GM12878 (cell line): Measurements from ENCODE around the gene NUCB1. TPM values are rescaled to one million over a fixed set of nuclear protein-coding genes. Genes with fewer than 3 reads are reported as not detected.

Experiments used
- ATAC-seq: fragments of 200-7000 bp; cut with Tn5 transposase; 3 replicates; pipeline ENCODE4 v1.9.1; 2020; ENCODE audit warnings: mild to moderate bottlenecking, moderate library complexity
- BruUV-seq: library from RNA; stranded (reverse); fragments of 400-500 nt; replicated peaks from 2 replicates; lab custom pipeline; 2021; lab: Mats Ljungman, UMichigan
- CTCF ChIA-PET: fragments of 300-600 bp; sonication (Branson Sonifier 250); formaldehyde crosslinking; extraction: SDS; loops from one replicate; lab custom pipeline; 2021; ENCODE audit warnings: inconsistent platforms; lab: Yijun Ruan, JAX
- POLR2A ChIA-PET: fragments of 350-600 bp; formaldehyde crosslinking; extraction: SDS; loops from one replicate; lab custom pipeline; 2021; ENCODE audit warnings: inconsistent platforms; lab: Charles Lee
- RAD21 ChIA-PET: fragments of 300-600 bp; sonication (Branson Sonifier 250); formaldehyde crosslinking; loops from one replicate; lab custom pipeline; 2023; ENCODE audit warnings: antibody characterized with exemption; ENCODE audit not compliant: unreplicated experiment; lab: Charles Lee
- SMC1A ChIA-PET: fragments of 300-600 bp; sonication (Branson Sonifier 250); formaldehyde crosslinking; loops from one replicate; lab custom pipeline; 2023; ENCODE audit not compliant: unreplicated experiment, uncharacterized antibody; lab: Charles Lee
- DNase-seq: peaks from one replicate; pipeline ENCODE4 v3.0.0-alpha.2; 2011; ENCODE audit warnings: low read depth, low spot score
- FAIRE-seq: peaks from 3 replicates; lab custom pipeline; 2011; peaks lifted over from hg19 to GRCh38; lab: Jason Lieb, UNC
- H2AFZ ChIP-seq: 2 replicates; pipeline ENCODE4 v1.6.0; 2011; ENCODE audit warnings: low read depth, low read length, control low read depth; ENCODE audit not compliant: control insufficient read depth
- H3K27ac ChIP-seq: 2 replicates; pipeline ENCODE4 v1.5.1; 2011; ENCODE audit warnings: control low read depth; ENCODE audit not compliant: control insufficient read depth, insufficient read depth
- H3K27me3 ChIP-seq, 2 experiments: replicated peaks in 1 of 2; 2 replicates each; pipeline versions ENCODE4 v1.6.0 to v1.6.1; 2011; ENCODE audit warnings: low read length in 1 of 2; ENCODE audit not compliant: control insufficient read depth in 2 of 2, insufficient read depth in 2 of 2
- H3K36me3 ChIP-seq, 2 experiments: 2 replicates each; pipeline ENCODE4 v1.5.1; 2011; ENCODE audit warnings: low read length in 1 of 2; ENCODE audit not compliant: control insufficient read depth in 2 of 2, insufficient read depth in 2 of 2
- H3K4me1 ChIP-seq: 2 replicates; pipeline ENCODE4 v1.6.1; 2011; ENCODE audit warnings: mild to moderate bottlenecking, low read length, moderate library complexity, mixed read lengths; ENCODE audit not compliant: control insufficient read depth, insufficient read depth
- H3K4me2 ChIP-seq: 2 replicates; pipeline ENCODE4 v1.6.0; 2011; ENCODE audit warnings: control low read depth; ENCODE audit not compliant: control insufficient read depth, insufficient read depth
- H3K4me3 ChIP-seq: fragments of 200-600 bp; sonication (generic); 2 replicates; pipeline ENCODE4 v1.5.1; 2016
- H3K79me2 ChIP-seq: 2 replicates; pipeline ENCODE4 v1.6.0; 2011; ENCODE audit warnings: low read length; ENCODE audit not compliant: control insufficient read depth, insufficient read depth
- H3K9ac ChIP-seq: 2 replicates; pipeline ENCODE4 v1.8.0; 2011; ENCODE audit warnings: low read length, control low read depth, mixed read lengths; ENCODE audit not compliant: control insufficient read depth, insufficient read depth
- H3K9me3 ChIP-seq: replicated peaks from 3 replicates; pipeline ENCODE4 v1.5.1; 2011; ENCODE audit warnings: mild to moderate bottlenecking, low read length; ENCODE audit not compliant: control insufficient read depth, insufficient read depth
- H4K20me1 ChIP-seq: 2 replicates; pipeline ENCODE4 v1.6.0; 2011; ENCODE audit not compliant: control insufficient read depth, insufficient read depth
- DPF2 ChIP-seq: fragments of 450-650 bp; IDR thresholded peaks from 2 replicates; pipeline ENCODE4 v1.6.1; 2017; ENCODE audit warnings: mild to moderate bottlenecking
- FOS ChIP-seq: IDR thresholded peaks from 3 replicates; pipeline ENCODE4 v1.6.1; 2011; ENCODE audit warnings: borderline replicate concordance; ENCODE audit not compliant: insufficient read length; ENCODE audit errors: extremely low read depth
- FOXK2 ChIP-seq: fragments of 450-650 bp; IDR thresholded peaks from 2 replicates; pipeline ENCODE4 v1.6.1; 2017; ENCODE audit warnings: mild to moderate bottlenecking, moderate library complexity
- FOXM1 ChIP-seq: IDR thresholded peaks from 2 replicates; pipeline ENCODE4 v1.6.1; 2012; ENCODE audit warnings: low read depth, mild to moderate bottlenecking, inconsistent platforms, low read length, moderate library complexity
- JUNB ChIP-seq: IDR thresholded peaks from 2 replicates; pipeline ENCODE4 v1.6.1; 2016; ENCODE audit warnings: antibody characterized with exemption, mild to moderate bottlenecking
- JUND ChIP-seq: IDR thresholded peaks from 2 replicates; pipeline ENCODE4 v1.6.1; 2012; ENCODE audit warnings: low read depth, mild to moderate bottlenecking, low read length, improper control_type of control experiment, moderate library complexity
- KLF5 ChIP-seq: fragments of 450-650 bp; IDR thresholded peaks from 2 replicates; pipeline ENCODE4 v1.6.1; 2014; ENCODE audit warnings: mild to moderate bottlenecking; ENCODE audit not compliant: partially characterized antibody
- LARP7 ChIP-seq: fragments of 450-650 bp; IDR thresholded peaks from 2 replicates; pipeline ENCODE4 v1.6.1; 2017; ENCODE audit warnings: mild to moderate bottlenecking
- MEF2A ChIP-seq: IDR thresholded peaks from 2 replicates; pipeline ENCODE4 v1.6.1; 2011; ENCODE audit warnings: low read depth, mild to moderate bottlenecking, low read length, moderate library complexity; ENCODE audit not compliant: insufficient read depth
- MXI1 ChIP-seq: fragments of 150-350 bp; IDR thresholded peaks from 2 replicates; pipeline ENCODE4 v1.6.1; 2011; ENCODE audit warnings: low read depth, mild to moderate bottlenecking, inconsistent platforms, low read length, improper control_type of control experiment
- NFYB ChIP-seq: IDR thresholded peaks from 2 replicates; pipeline ENCODE4 v1.6.1; 2011; ENCODE audit warnings: low read depth, mild to moderate bottlenecking, low read length, improper control_type of control experiment, moderate library complexity; ENCODE audit not compliant: insufficient read depth
- RCOR1 ChIP-seq: conservative IDR thresholded peaks from 2 replicates; pipeline ENCODE4 v1.6.1; 2012; ENCODE audit warnings: low read depth, low read length, improper control_type of control experiment
- ZNF207 ChIP-seq: fragments of 450-650 bp; IDR thresholded peaks from 2 replicates; pipeline ENCODE4 v1.6.1; 2014; ENCODE audit warnings: antibody characterized with exemption, mild to moderate bottlenecking, borderline replicate concordance
- WGBS: methylation state at CpG from one replicate; pipeline ENCODE4 v1.1.6; 2016; ENCODE audit warnings: low lambda C conversion rate; ENCODE audit not compliant: insufficient replicate concordance, insufficient coverage; ENCODE audit errors: missing lambda C conversion rate; 5-methylcytosine and 5-hydroxymethylcytosine counted together
- in situ Hi-C: fragments of 300-500 bp; cut with MboI; formaldehyde crosslinking; loops from 9 replicates; pipeline ENCODE4 v1.14.3; 2018; ENCODE audit warnings: mixed read lengths
- intact Hi-C: fragments of 100-400 bp; cut with micrococcal nuclease; formaldehyde crosslinking; loops from one replicate; pipeline ENCODE4 v1.14.2; 2022; ENCODE audit not compliant: unreplicated experiment
- polyA plus RNA-seq, 11 experiments: library from polyadenylated mRNA; depleted of rRNA in 4 of 11; unstranded in 6 of 11; stranded (reverse) in 5 of 11; fragments of >200 nt; fragmentation: Nextera tagmentation in 4 of 11; fragmentation: Illumina TruSeq in 1 of 11; extraction: Ambion mirVana in 4 of 11; extraction: Trizol in 1 of 11; gene quantifications; 1 replicate in 1 of 11; 2 replicates in 10 of 11; pipeline versions ENCODE4 v1.2.1 to v1.2.3, GENCODE V29; 2011 to 2016; ENCODE audit warnings: inconsistent platforms in 2 of 11, missing spikeins in 2 of 11, low read depth in 1 of 11
- total RNA-seq, 4 experiments: library from RNA; depleted of rRNA in 3 of 4; stranded (reverse); fragments of >200 nt in 3 of 4; fragmentation: Illumina TruSeq in 1 of 4; extraction: Trizol in 1 of 4; gene quantifications; 2 replicates each; pipeline versions ENCODE4 v1.2.1 to v1.2.3, GENCODE V29; 2013 to 2021
- TF ChIP-seq, protein P1 (sequence below): fragments of 450-650 bp; IDR thresholded peaks from 2 replicates; pipeline ENCODE4 v1.6.1; 2014; ENCODE audit warnings: mild to moderate bottlenecking
- TF ChIP-seq, protein P2 (sequence below): fragments of 450-650 bp; IDR thresholded peaks from 2 replicates; pipeline ENCODE4 v1.6.1; 2017; ENCODE audit warnings: mild to moderate bottlenecking, moderate library complexity

The NUCB1 gene
- total and polyA plus RNA-seq, 10 of the 15 experiments (the other 5 are each of a cell fraction or from before 2014, with no cell fraction given): 1.8 to 112 (median 44.5) TPM

DNA sequence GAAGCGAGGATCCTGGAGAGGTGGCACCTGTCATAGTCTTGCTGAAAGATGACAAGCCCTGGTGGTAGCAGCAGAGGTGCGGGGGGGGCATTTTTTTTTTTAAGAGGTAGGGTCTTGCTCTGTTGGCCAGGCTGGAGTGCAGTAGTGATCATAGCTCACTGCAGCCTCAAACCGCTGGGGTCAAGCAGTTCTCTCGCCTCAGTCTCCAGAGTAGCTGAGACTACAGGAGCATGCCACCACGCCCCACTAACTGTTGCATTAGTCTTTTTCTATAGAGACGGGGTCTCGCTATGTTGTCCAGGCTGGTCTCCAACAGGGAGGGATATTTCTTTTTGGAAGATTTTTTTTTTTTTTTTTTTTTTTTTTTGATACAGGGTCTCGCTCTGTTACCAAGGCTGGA, 57.9 kb downstream of the NUCB1 start:
- 97% methylated on average over 8 of the region's 8 CpGs for WGBS
- TF ChIP-seq MXI1 (no peak), FOXM1 (no peak), JUNB (no peak), NFYB (no peak), FOS (no peak), DPF2 (no peak), ZNF207 (no peak), MEF2A (no peak), JUND (no peak), LARP7 (no peak), FOXK2 (no peak), RCOR1 (no peak), KLF5 (no peak)
- TF ChIP-seq, protein P1, sequence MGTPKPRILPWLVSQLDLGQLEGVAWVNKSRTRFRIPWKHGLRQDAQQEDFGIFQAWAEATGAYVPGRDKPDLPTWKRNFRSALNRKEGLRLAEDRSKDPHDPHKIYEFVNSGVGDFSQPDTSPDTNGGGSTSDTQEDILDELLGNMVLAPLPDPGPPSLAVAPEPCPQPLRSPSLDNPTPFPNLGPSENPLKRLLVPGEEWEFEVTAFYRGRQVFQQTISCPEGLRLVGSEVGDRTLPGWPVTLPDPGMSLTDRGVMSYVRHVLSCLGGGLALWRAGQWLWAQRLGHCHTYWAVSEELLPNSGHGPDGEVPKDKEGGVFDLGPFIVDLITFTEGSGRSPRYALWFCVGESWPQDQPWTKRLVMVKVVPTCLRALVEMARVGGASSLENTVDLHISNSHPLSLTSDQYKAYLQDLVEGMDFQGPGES: no peak
- TF ChIP-seq, protein P2, sequence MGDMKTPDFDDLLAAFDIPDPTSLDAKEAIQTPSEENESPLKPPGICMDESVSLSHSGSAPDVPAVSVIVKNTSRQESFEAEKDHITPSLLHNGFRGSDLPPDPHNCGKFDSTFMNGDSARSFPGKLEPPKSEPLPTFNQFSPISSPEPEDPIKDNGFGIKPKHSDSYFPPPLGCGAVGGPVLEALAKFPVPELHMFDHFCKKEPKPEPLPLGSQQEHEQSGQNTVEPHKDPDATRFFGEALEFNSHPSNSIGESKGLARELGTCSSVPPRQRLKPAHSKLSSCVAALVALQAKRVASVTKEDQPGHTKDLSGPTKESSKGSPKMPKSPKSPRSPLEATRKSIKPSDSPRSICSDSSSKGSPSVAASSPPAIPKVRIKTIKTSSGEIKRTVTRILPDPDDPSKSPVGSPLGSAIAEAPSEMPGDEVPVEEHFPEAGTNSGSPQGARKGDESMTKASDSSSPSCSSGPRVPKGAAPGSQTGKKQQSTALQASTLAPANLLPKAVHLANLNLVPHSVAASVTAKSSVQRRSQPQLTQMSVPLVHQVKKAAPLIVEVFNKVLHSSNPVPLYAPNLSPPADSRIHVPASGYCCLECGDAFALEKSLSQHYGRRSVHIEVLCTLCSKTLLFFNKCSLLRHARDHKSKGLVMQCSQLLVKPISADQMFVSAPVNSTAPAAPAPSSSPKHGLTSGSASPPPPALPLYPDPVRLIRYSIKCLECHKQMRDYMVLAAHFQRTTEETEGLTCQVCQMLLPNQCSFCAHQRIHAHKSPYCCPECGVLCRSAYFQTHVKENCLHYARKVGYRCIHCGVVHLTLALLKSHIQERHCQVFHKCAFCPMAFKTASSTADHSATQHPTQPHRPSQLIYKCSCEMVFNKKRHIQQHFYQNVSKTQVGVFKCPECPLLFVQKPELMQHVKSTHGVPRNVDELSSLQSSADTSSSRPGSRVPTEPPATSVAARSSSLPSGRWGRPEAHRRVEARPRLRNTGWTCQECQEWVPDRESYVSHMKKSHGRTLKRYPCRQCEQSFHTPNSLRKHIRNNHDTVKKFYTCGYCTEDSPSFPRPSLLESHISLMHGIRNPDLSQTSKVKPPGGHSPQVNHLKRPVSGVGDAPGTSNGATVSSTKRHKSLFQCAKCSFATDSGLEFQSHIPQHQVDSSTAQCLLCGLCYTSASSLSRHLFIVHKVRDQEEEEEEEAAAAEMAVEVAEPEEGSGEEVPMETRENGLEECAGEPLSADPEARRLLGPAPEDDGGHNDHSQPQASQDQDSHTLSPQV: no peak
- BruUV-seq: no TSS peak
- in situ Hi-C loops: no loop called here
- Histone ChIP-seq H3K27me3 (no peaks in the 10 kb centered on the region), H3K36me3 (no peaks in the 10 kb centered on the region; a peak in 1 of 4 replicates), H4K20me1 (no peaks in the 10 kb centered on the region), H3K27ac (no peak overlapping the region), H3K9me3 (no peaks in the 10 kb centered on the region), H3K9ac (no peak overlapping the region), H3K4me1 (peaks cover 16% of the 10 kb centered on the region), H2AFZ (no peak overlapping the region), H3K4me3 (no peak overlapping the region), H3K4me2 (no peak overlapping the region), H3K79me2 (peaks cover 23% of the 10 kb centered on the region)
- ChIA-PET RAD21 (no interaction called here), CTCF (interaction anchor here (0.6 kb wide), 1 partner anchor 707 kb away, joined by 3 read pairs; no protein-coding TSS in a partner anchor), SMC1A (interaction anchor here (2.1 kb wide), 1 partner anchor 57 kb away, joined by 5 read pairs; the partner anchor contains the start of gene NUCB1), POLR2A (interaction anchor here (0.6 to 0.7 kb wide), 2 partner anchors 568 to 718 kb away, joined by 4 to 7 read pairs; no protein-coding TSS in a partner anchor)
- intact Hi-C loops: no loop called here
- ATAC-seq (no peak), DNase-seq (no peak), FAIRE-seq (no peak)
